ENCODE measurements around the gene MDGA2. TPM values are rescaled to one million over a fixed set of nuclear protein-coding genes. Genes with fewer than 3 reads are reported as not detected.

Gene MDGA2
- total and polyA plus RNA-seq, 2 of the 8 experiments (the other 6 are each of a cell fraction or from before 2014, with no cell fraction given), result 0.11 to 0.69 TPM

DNA sequence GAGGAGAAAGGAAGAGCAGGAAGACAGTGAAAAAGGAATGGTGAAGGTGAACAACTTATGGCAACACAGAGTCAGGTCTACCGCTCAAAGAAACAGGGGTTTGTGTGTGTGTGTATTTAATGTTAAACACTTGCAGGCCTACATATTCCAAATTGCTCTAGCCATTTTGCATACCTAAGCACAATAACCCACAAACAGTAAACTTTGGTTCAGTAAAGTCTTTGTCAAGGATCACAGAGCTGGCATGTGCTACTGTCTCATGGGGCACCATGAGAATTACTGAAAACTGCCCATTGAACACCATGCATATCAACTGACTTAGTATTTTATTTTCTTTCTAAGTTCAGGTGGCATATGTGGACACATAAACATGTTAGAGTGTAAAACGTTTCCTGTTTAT is 163.6 kb downstream of the MDGA2 start:
- ChIA-PET CTCF (ENCODE audit: partially characterized antibody) (no interaction called here), POLR2A (ENCODE audit: partially characterized antibody) (no interaction called here)
- H2AFZ ChIP-seq (ENCODE audit: low read length), result no peak overlapping the region
- no peak for DNase-seq (ENCODE audit: low read depth in 1 of 2, low spot score in 2 of 2)
- WGBS, 2 experiments (ENCODE audit: extremely low coverage in 1 of 2, insufficient coverage in 1 of 2, insufficient read length in 1 of 2, insufficient replicate concordance in 2 of 2, low coverage in 1 of 2, low lambda C conversion rate in 2 of 2, missing lambda C conversion rate in 1 of 2), result 89% methylated on average over 2 of the region's 2 CpGs; no CpG with 5 or more reads in 1 of the 2 experiments
- no peaks in the 10 kb centered on the region for H4K20me1 ChIP-seq (replicated peaks in 1 of 2; ENCODE audit: control insufficient read depth in 1 of 2, insufficient read depth in 2 of 2, low read length in 2 of 2)
- no peak overlapping the region for H4K8ac ChIP-seq (ENCODE audit: extremely low read depth, insufficient read depth, low read length)
- no peaks in the 10 kb centered on the region for H3K36me3 ChIP-seq (ENCODE audit: control insufficient read depth in 2 of 4, insufficient read depth in 4 of 4, low read length in 3 of 4)
- no peaks in the 10 kb centered on the region for H3K23me2 ChIP-seq (ENCODE audit: low read depth, low read length)
- H2BK120ac ChIP-seq (replicated peaks; ENCODE audit: low read depth, low read length), result no peak overlapping the region
- no peak overlapping the region for H4K91ac ChIP-seq (replicated peaks; ENCODE audit: insufficient read length, low read length)
- no peak overlapping the region for H3K56ac ChIP-seq (replicated peaks; ENCODE audit: insufficient read length, low read depth, low read length)
- no peak overlapping the region for H2BK5ac ChIP-seq (ENCODE audit: low read depth, low read length)
- no peaks in the 10 kb centered on the region for H3K9me3 ChIP-seq (ENCODE audit: insufficient read depth in 2 of 2, low read depth in 1 of 2, low read length in 1 of 2)
- H3K27ac ChIP-seq (ENCODE audit: low read depth, low read length), result no peak overlapping the region
- no peak overlapping the region for H3K23ac ChIP-seq (ENCODE audit: insufficient read length)
- H2AK5ac ChIP-seq (ENCODE audit: low read depth, low read length), result no peak overlapping the region
- H3K79me2 ChIP-seq (ENCODE audit: control insufficient read depth in 1 of 2, insufficient read depth in 2 of 2, low read length in 2 of 2), result no peaks in the 10 kb centered on the region
- H3K27me3 ChIP-seq (replicated peaks in 1 of 4; ENCODE audit: control insufficient read depth in 3 of 4, extremely low read depth in 1 of 4, insufficient read depth in 3 of 4, low read length in 3 of 4), result no peaks in the 10 kb centered on the region
- H4K5ac ChIP-seq (ENCODE audit: insufficient read length, low read depth, low read length), result no peak overlapping the region
- no peak overlapping the region for H3K9ac ChIP-seq (replicated peaks in 1 of 4; ENCODE audit: extremely low read depth in 1 of 4, low read depth in 3 of 4, low read length in 3 of 4)
- no peak overlapping the region for H3K18ac ChIP-seq (ENCODE audit: extremely low read depth, low read length)
- H3K4me2 ChIP-seq (ENCODE audit: insufficient read depth in 1 of 2, low read depth in 2 of 2, low read length in 2 of 2), result no peak overlapping the region
- FAIRE-seq, result no peak
- H2BK20ac ChIP-seq (ENCODE audit: low read length), result no peak overlapping the region
- H3K14ac ChIP-seq (ENCODE audit: insufficient read length), result no peak overlapping the region
- H3K79me1 ChIP-seq (ENCODE audit: low read depth, low read length), result no peaks in the 10 kb centered on the region
- H3K4me3 ChIP-seq (ENCODE audit: extremely low read depth in 1 of 4, insufficient read depth in 2 of 4, low read depth in 3 of 4, low read length in 4 of 4), result no peak overlapping the region
- no peak overlapping the region for H3K4ac ChIP-seq (replicated peaks; ENCODE audit: insufficient read length, low read depth, low read length)
- no peak overlapping the region for H2BK12ac ChIP-seq (ENCODE audit: low read depth, low read length)
- no peak overlapping the region for H2BK15ac ChIP-seq (ENCODE audit: low read length)
- no peaks in the 10 kb centered on the region for H3K4me1 ChIP-seq (replicated peaks in 1 of 4; ENCODE audit: control insufficient read depth in 3 of 4, insufficient read depth in 4 of 4, low read length in 3 of 4)
- TF ChIP-seq CTBP2 (IDR thresholded peaks at IDR 0.05; ENCODE audit: borderline replicate concordance, insufficient read depth, insufficient read length, low read length), result no peak
- TF ChIP-seq FOSL1 (IDR thresholded peaks at IDR 0.05; ENCODE audit: insufficient read depth, low read depth, low read length), result no peak
- TF ChIP-seq POLR2A (IDR thresholded peaks at IDR 0.05; ENCODE audit: control extremely low read depth in 1 of 2, low read depth in 2 of 2, low read length in 2 of 2), result no peak
- TF ChIP-seq, protein P1, sequence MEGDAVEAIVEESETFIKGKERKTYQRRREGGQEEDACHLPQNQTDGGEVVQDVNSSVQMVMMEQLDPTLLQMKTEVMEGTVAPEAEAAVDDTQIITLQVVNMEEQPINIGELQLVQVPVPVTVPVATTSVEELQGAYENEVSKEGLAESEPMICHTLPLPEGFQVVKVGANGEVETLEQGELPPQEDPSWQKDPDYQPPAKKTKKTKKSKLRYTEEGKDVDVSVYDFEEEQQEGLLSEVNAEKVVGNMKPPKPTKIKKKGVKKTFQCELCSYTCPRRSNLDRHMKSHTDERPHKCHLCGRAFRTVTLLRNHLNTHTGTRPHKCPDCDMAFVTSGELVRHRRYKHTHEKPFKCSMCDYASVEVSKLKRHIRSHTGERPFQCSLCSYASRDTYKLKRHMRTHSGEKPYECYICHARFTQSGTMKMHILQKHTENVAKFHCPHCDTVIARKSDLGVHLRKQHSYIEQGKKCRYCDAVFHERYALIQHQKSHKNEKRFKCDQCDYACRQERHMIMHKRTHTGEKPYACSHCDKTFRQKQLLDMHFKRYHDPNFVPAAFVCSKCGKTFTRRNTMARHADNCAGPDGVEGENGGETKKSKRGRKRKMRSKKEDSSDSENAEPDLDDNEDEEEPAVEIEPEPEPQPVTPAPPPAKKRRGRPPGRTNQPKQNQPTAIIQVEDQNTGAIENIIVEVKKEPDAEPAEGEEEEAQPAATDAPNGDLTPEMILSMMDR (IDR thresholded peaks at IDR 0.05; ENCODE audit: control extremely low read depth in 1 of 3, insufficient read depth in 1 of 3, low read depth in 1 of 3, low read length in 3 of 3), result no peak
- no peak for TF ChIP-seq ASH2L (IDR thresholded peaks at IDR 0.05; ENCODE audit: low read length)
- no peak for TF ChIP-seq BACH1 (IDR thresholded peaks at IDR 0.05; ENCODE audit: low read length)
- no peak for TF ChIP-seq RBBP5 (IDR thresholded peaks at IDR 0.05; ENCODE audit: borderline replicate concordance, low read depth, low read length)
- TF ChIP-seq RXRA (IDR thresholded peaks at IDR 0.05; ENCODE audit: insufficient read depth, low read depth, low read length), result no peak
- TF ChIP-seq PHF8 (conservative IDR thresholded peaks at IDR 0.05; ENCODE audit: low read depth, low read length), result no peak
- no peak for TF ChIP-seq SUZ12 (IDR thresholded peaks at IDR 0.05; ENCODE audit: low read length)
- TF ChIP-seq CHD1 (IDR thresholded peaks at IDR 0.05; ENCODE audit: low read depth, low read length), result no peak
- TF ChIP-seq JUN (IDR thresholded peaks at IDR 0.05; ENCODE audit: low read depth, low read length), result no peak
- TF ChIP-seq HDAC6 (IDR thresholded peaks at IDR 0.05; ENCODE audit: low read depth, low read length), result no peak

Measured in H1 (cell line).